ENCODE results near the gene TRANK1. TPM values are rescaled to one million over a fixed set of nuclear protein-coding genes. Genes with fewer than 3 reads are reported as not detected.

TRANK1 gene
- total and polyA plus RNA-seq, 2 of the 8 experiments (the other 6 are each of a cell fraction or from before 2014, with no cell fraction given), result 2.9 to 8.8 TPM

DNA sequence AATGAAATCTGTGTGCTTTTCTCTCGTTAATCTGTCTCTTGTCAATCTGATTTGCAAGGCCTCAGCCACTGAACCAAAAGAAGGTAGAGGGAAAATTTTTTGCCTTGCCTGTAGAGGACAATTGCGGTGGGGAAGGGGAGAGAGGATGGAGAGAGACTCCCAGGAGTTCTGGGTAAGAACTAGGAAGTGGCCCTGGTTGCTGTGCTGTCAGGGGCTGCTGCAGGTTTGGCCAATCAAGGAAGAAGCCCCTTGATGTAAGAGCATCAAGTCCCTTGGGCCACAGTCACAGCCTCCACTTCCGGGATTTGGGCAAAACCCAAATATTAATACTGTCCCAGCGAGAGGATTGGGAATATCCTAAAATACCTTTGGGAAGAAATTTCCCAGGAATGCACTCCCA is 43.3 kb downstream of the TRANK1 start:
- no peaks in the 10 kb centered on the region for H3K79me1 ChIP-seq (ENCODE audit: low read depth, low read length)
- H4K91ac ChIP-seq (replicated peaks; ENCODE audit: insufficient read length, low read length), result no peak overlapping the region
- H2BK120ac ChIP-seq (replicated peaks; ENCODE audit: low read depth, low read length), result no peak overlapping the region
- no peaks in the 10 kb centered on the region for H3K27me3 ChIP-seq (replicated peaks in 1 of 4; ENCODE audit: control insufficient read depth in 3 of 4, extremely low read depth in 1 of 4, insufficient read depth in 3 of 4, low read length in 3 of 4)
- no peak overlapping the region for H4K8ac ChIP-seq (ENCODE audit: extremely low read depth, insufficient read depth, low read length)
- no peak overlapping the region for H3K4me2 ChIP-seq (ENCODE audit: insufficient read depth in 1 of 2, low read depth in 2 of 2, low read length in 2 of 2)
- H3K4ac ChIP-seq (replicated peaks; ENCODE audit: insufficient read length, low read depth, low read length), result no peak overlapping the region
- H3K36me3 ChIP-seq (ENCODE audit: control insufficient read depth in 2 of 4, insufficient read depth in 4 of 4, low read length in 3 of 4), result no peaks in the 10 kb centered on the region
- no peak overlapping the region for H2BK5ac ChIP-seq (ENCODE audit: low read depth, low read length)
- no peaks in the 10 kb centered on the region for H3K4me1 ChIP-seq (replicated peaks in 1 of 4; ENCODE audit: control insufficient read depth in 3 of 4, insufficient read depth in 4 of 4, low read length in 3 of 4)
- no peak overlapping the region for H3K14ac ChIP-seq (ENCODE audit: insufficient read length)
- no peak overlapping the region for H3K27ac ChIP-seq (ENCODE audit: low read depth, low read length)
- H2BK20ac ChIP-seq (ENCODE audit: low read length), result no peak overlapping the region
- POLR2A ChIA-PET (ENCODE audit: partially characterized antibody), result no interaction called here
- no peak overlapping the region for H3K56ac ChIP-seq (replicated peaks; ENCODE audit: insufficient read length, low read depth, low read length)
- no peak overlapping the region for H3K4me3 ChIP-seq (ENCODE audit: extremely low read depth in 1 of 4, insufficient read depth in 2 of 4, low read depth in 3 of 4, low read length in 4 of 4)
- 88% methylated on average over 4 of the region's 4 CpGs; no CpG with 5 or more reads in 1 of the 2 experiments for WGBS, 2 experiments (ENCODE audit: extremely low coverage in 1 of 2, insufficient coverage in 1 of 2, insufficient read length in 1 of 2, insufficient replicate concordance in 2 of 2, low coverage in 1 of 2, low lambda C conversion rate in 2 of 2, missing lambda C conversion rate in 1 of 2)
- H3K23ac ChIP-seq (ENCODE audit: insufficient read length), result no peak overlapping the region
- no peak overlapping the region for H3K9ac ChIP-seq (replicated peaks in 1 of 4; ENCODE audit: extremely low read depth in 1 of 4, low read depth in 3 of 4, low read length in 3 of 4)
- H4K5ac ChIP-seq (ENCODE audit: insufficient read length, low read depth, low read length), result no peak overlapping the region
- no peak overlapping the region for H2BK15ac ChIP-seq (ENCODE audit: low read length)
- no peak overlapping the region for H2AK5ac ChIP-seq (ENCODE audit: low read depth, low read length)
- no peaks in the 10 kb centered on the region for H3K79me2 ChIP-seq (ENCODE audit: control insufficient read depth in 1 of 2, insufficient read depth in 2 of 2, low read length in 2 of 2)
- DNase-seq (ENCODE audit: low read depth in 1 of 2, low spot score in 2 of 2), result peak in 1 of 2 experiments; percentile 27
- no peaks in the 10 kb centered on the region for H3K9me3 ChIP-seq (ENCODE audit: insufficient read depth in 2 of 2, low read depth in 1 of 2, low read length in 1 of 2)
- H4K20me1 ChIP-seq (replicated peaks in 1 of 2; ENCODE audit: control insufficient read depth in 1 of 2, insufficient read depth in 2 of 2, low read length in 2 of 2), result no peaks in the 10 kb centered on the region
- CTCF ChIA-PET (ENCODE audit: partially characterized antibody), result interaction anchor here (0.8 to 9.1 kb wide), 7 partner anchors 9 to 86 kb away, joined by 3 to 125 read pairs (median 4); no protein-coding TSS in a partner anchor
- no peak for FAIRE-seq
- no peak overlapping the region for H2BK12ac ChIP-seq (ENCODE audit: low read depth, low read length)
- H2AFZ ChIP-seq (ENCODE audit: low read length), result no peak overlapping the region
- H3K23me2 ChIP-seq (ENCODE audit: low read depth, low read length), result no peaks in the 10 kb centered on the region
- no peak overlapping the region for H3K18ac ChIP-seq (ENCODE audit: extremely low read depth, low read length)
- no peak for TF ChIP-seq SIN3A (conservative IDR thresholded peaks at IDR 0.05 in 1 of 2, IDR thresholded peaks at IDR 0.05 in 1 of 2; ENCODE audit: low read depth in 1 of 2, low read length in 2 of 2)
- no peak for TF ChIP-seq SP2 (IDR thresholded peaks at IDR 0.05; ENCODE audit: low read length)
- no peak for TF ChIP-seq GABPA (IDR thresholded peaks at IDR 0.05; ENCODE audit: borderline replicate concordance, insufficient read depth, low read length)
- no peak for TF ChIP-seq SAP30 (IDR thresholded peaks at IDR 0.05; ENCODE audit: insufficient read depth, insufficient replicate concordance, low read length)
- no peak for TF ChIP-seq SP4 (IDR thresholded peaks at IDR 0.05; ENCODE audit: low read length)
- TF ChIP-seq CHD1 (IDR thresholded peaks at IDR 0.05; ENCODE audit: low read depth, low read length), result no peak
- TF ChIP-seq POLR2A (IDR thresholded peaks at IDR 0.05; ENCODE audit: control extremely low read depth in 1 of 2, low read depth in 2 of 2, low read length in 2 of 2), result no peak
- no peak for TF ChIP-seq CHD2 (IDR thresholded peaks at IDR 0.05; ENCODE audit: low read length)
- no peak for TF ChIP-seq EGR1 (IDR thresholded peaks at IDR 0.05; ENCODE audit: borderline replicate concordance, low read depth, low read length)
- no peak for TF ChIP-seq MAFK (IDR thresholded peaks at IDR 0.05; ENCODE audit: low read depth, low read length)
- TF ChIP-seq NANOG (IDR thresholded peaks at IDR 0.05; ENCODE audit: insufficient read depth, low read depth, low read length, poor library complexity, severe bottlenecking), result no peak
- no peak for TF ChIP-seq PHF8 (conservative IDR thresholded peaks at IDR 0.05; ENCODE audit: low read depth, low read length)
- TF ChIP-seq ASH2L (IDR thresholded peaks at IDR 0.05; ENCODE audit: low read length), result no peak
- TF ChIP-seq, protein P1, sequence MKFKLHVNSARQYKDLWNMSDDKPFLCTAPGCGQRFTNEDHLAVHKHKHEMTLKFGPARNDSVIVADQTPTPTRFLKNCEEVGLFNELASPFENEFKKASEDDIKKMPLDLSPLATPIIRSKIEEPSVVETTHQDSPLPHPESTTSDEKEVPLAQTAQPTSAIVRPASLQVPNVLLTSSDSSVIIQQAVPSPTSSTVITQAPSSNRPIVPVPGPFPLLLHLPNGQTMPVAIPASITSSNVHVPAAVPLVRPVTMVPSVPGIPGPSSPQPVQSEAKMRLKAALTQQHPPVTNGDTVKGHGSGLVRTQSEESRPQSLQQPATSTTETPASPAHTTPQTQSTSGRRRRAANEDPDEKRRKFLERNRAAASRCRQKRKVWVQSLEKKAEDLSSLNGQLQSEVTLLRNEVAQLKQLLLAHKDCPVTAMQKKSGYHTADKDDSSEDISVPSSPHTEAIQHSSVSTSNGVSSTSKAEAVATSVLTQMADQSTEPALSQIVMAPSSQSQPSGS (IDR thresholded peaks at IDR 0.05; ENCODE audit: low read length), result no peak

All from H1 (cell line).